GM21717 (cell line): Measurements from ENCODE around the gene SPOUT1.

Experiments used
- ATAC-seq: cut with Tn5 transposase; IDR thresholded peaks from one replicate; pipeline ENCODE4 v1.9.1; 2021; ENCODE audit warnings: mild to moderate bottlenecking, moderate library complexity; ENCODE audit not compliant: unreplicated experiment

Gene SPOUT1

DNA sequence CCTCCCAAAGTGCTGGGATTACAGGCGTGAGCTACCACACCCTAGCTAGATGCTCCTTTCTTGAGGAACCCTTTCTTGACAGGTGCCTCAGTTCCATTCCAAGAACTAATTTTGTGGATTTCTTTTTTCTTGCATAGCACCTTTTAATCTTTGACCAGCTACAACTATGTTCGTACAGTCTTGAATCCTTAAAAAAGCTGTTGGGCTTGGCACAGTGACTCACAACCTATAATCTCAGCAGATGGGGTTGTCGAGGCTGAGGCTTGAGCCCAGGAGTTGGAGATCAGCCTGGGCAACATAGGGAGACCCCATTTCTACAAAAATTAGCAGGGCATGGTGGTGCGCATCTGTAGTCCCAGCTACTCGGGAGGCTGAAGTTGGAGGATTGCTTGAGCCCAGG, 56.5 kb downstream of the SPOUT1 start:
- ATAC-seq: no peak

GRCh38 chr9:128771745-128772519, 57.7 kb downstream of the SPOUT1 start, which contains the start of gene ZER1:
Gene ZER1 (minus strand): TSS chr9:128771927. CDS start chr9:128755565, 16,362 bp downstream.
- ATAC-seq: peak; percentile 85

- peak; percentile 35 for ATAC-seq
These were observed 58.4 kb downstream of the SPOUT1 start for GRCh38 chr9:128771094-128771721.

- no peak for ATAC-seq
These were observed 59.1 kb downstream of the SPOUT1 start for GRCh38 chr9:128770286-128771030.
